H54 (cell line): Measurements from ENCODE around the gene TRMT5.

Experiments
- DNase-seq: peaks from one replicate; pipeline ENCODE4 v3.0.0; 2011; ENCODE audit warnings: low spot score, mixed read lengths; ENCODE audit not compliant: insufficient read length
- FAIRE-seq: peaks from 3 replicates; lab custom pipeline; 2011; peaks lifted over from hg19 to GRCh38; lab: Jason Lieb, UNC
- POLR2A ChIP-seq: IDR thresholded peaks from 2 replicates; pipeline ENCODE4 v1.6.1; 2011; ENCODE audit warnings: low read depth, mild to moderate bottlenecking, low read length

TRMT5 gene

DNA sequence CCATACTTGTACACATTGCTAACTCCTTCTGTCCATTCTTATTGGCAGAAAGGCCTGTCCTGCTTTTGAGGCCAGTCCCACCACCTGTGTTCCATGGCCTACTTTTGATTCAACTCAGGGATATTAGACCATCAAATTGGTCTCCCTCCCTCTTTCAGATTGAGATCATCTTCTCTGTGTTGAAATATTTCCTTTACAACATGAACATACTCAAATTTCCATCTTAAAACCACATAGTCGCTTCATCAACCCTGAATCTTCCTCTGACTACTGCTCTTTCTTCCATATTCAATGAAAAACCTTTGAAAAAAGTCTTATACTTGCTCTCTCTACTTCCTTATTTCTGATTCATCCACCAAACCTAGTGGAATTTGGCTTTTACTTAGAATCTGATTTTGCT lies 34.9 kb downstream of the TRMT5 start:
- no peak for TF ChIP-seq POLR2A
- FAIRE-seq (no peak), DNase-seq (no peak)

DNA sequence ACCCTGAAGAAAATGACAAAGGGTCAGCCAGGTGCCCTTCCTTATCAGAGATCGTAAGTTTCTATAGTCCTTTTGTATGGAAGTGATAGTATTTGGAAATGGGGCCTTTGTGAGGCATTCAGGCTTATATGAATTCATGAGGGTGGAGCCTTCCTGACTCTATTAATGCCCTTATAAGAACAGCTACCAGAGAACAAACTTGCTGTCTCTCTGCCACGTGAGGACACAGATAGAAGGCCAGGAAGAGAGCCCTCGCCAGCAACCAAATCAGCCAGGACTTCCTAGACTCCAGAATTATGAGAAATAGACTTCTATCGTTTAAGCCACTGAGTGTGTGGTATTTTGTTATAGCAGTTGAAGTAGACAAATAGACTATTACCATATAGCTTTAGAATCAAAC lies 36.7 kb downstream of the TRMT5 start:
- no peak for TF ChIP-seq POLR2A
- DNase-seq (no peak), FAIRE-seq (no peak)

DNA sequence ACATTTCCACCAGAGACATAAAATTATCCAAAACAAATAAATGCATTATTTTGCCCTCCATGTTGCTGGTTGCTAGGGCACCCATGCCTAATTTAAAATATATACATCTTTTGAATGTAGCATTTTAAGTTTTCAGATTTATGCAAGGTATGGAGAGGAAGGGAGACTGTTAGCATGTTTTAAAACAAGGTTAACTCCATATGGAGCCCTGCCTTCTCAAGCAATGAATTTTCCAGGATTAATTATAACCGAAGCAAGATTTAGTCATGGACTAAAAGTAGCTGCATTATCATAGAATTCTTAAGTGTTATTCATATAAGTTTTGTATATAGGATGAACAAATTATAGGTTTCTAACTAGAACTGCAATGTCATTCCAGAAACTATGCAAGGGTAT lies 37.2 kb downstream of the TRMT5 start:
- no peak for TF ChIP-seq POLR2A
- FAIRE-seq, result no peak

GRCh38 chr14:60935319-60935718 lies 45.6 kb downstream of the TRMT5 start:
- no peak for TF ChIP-seq POLR2A
- DNase-seq (no peak), FAIRE-seq (no peak)

More for the DNA sequence above, 37.2 kb downstream of the TRMT5 start:
- no peak for DNase-seq

GRCh38 chr14:60933920-60934655 lies 46.8 kb downstream of the TRMT5 start:
- FAIRE-seq (no peak), DNase-seq (no peak)
- TF ChIP-seq POLR2A, result no peak

- FAIRE-seq (no peak), DNase-seq (no peak)
- no peak for TF ChIP-seq POLR2A
Measured at GRCh38 chr14:60931218-60931617, 49.7 kb downstream of the TRMT5 start.

DNA sequence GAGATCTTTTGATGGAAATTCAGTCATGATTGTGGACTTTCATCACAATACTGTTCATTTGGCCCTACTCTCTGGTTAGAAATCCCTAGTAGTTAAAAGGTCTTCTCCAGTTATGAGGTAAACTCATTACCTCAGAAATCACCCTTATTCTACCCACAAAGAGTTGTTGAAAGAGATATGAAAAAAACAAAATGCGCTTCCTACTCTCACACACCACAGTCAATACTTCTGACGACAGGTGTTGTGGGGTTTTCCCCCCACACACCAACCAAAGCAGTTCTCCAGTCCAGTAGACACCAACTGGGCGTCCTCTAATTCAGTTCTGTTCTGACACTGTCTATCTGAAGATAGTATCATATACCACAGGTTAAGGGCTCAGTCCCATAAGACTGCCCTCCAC lies 54.9 kb downstream of the TRMT5 start:
- no peak for TF ChIP-seq POLR2A
- FAIRE-seq (no peak), DNase-seq (no peak)

DNA sequence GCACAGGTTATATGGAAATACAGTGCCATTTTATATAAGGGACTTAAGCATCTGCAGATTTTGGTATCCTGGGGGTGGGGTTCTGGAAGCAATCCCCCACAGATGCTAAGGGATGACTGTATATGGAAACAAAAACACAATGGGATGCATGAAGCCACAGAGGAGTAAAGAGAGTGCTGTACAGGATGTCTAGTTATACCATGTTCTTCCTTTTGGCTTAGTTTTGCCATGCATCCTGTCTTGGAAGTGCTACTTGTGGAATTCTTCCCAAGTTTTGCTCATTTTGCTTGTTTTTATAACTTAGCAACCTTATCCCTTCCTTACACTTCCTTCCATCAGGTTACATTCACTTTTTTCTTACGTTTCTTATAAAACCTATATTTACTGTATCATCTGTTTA lies 55.6 kb downstream of the TRMT5 start:
- no peak for TF ChIP-seq POLR2A
- no peak for FAIRE-seq
- DNase-seq, result no peak

GRCh38 chr14:60922050-60922449 lies 58.8 kb downstream of the TRMT5 start:
- DNase-seq (no peak), FAIRE-seq (no peak)
- TF ChIP-seq POLR2A, result no peak
